HepG2 (cell line): ENCODE results near the gene BCAR3. TPM values are rescaled to one million over a fixed set of nuclear protein-coding genes. Genes with fewer than 3 reads are reported as not detected.

Experiments
- ATAC-seq: fragments of 200-7000 bp; cut with Tn5 transposase; 3 replicates; pipeline ENCODE4 v1.9.1; 2020; ENCODE audit warnings: mild to moderate bottlenecking, moderate library complexity
- BruUV-seq: library from RNA; stranded (reverse); fragments of 400-500 nt; replicated peaks from 2 replicates; lab custom pipeline; 2021; lab: Mats Ljungman, UMichigan
- CTCF ChIA-PET: fragments of 300-600 bp; formaldehyde crosslinking; extraction: SDS; loops from one replicate; lab custom pipeline; 2021; ENCODE audit warnings: low total read pairs, inconsistent platforms, low intra/inter-chr PET ratio; lab: Yijun Ruan, JAX
- POLR2A ChIA-PET: fragments of 350-600 bp; sonication (Branson Sonifier 250); formaldehyde crosslinking; loops from one replicate; lab custom pipeline; 2020; ENCODE audit warnings: antibody characterized with exemption, inconsistent platforms; lab: Yijun Ruan, JAX
- DNase-seq: peaks from one replicate; pipeline ENCODE4 v3.0.0-alpha.2; 2015; ENCODE audit warnings: low spot score
- FAIRE-seq: peaks from 3 replicates; lab custom pipeline; 2011; peaks lifted over from hg19 to GRCh38; lab: Jason Lieb, UNC
- H2AFZ ChIP-seq: one replicate; pipeline ENCODE4 v1.6.1; 2011; ENCODE audit warnings: low read length, inconsistent platforms
- H3K27ac ChIP-seq: fragments of 300-600 bp; 3 replicates; pipeline ENCODE4 v1.8.0; 2011; ENCODE audit warnings: mixed run types, mild to moderate bottlenecking, mixed read lengths, low read length, inconsistent platforms; ENCODE audit not compliant: insufficient read depth; ENCODE audit errors: extremely low read length
- H3K27me3 ChIP-seq, 2 experiments: fragments of 200-600 bp in 1 of 2; 2 replicates in 1 of 2; 3 replicates in 1 of 2; pipeline versions ENCODE4 v1.6.0 to v1.8.0; 2011; ENCODE audit warnings: low read length in 2 of 2, mild to moderate bottlenecking in 2 of 2, moderate library complexity in 2 of 2, inconsistent platforms in 1 of 2; ENCODE audit not compliant: insufficient read depth in 2 of 2, control insufficient read depth in 1 of 2
- H3K36me3 ChIP-seq, 2 experiments: fragments of 200-600 bp in 1 of 2; replicated peaks in 1 of 2; 2 replicates in 1 of 2; 3 replicates in 1 of 2; pipeline versions ENCODE4 v1.5.1 to v1.8.0; 2011; ENCODE audit warnings: low read length in 2 of 2, inconsistent platforms in 1 of 2; ENCODE audit not compliant: insufficient read depth in 2 of 2, control insufficient read depth in 1 of 2
- H3K4me1 ChIP-seq: 2 replicates; pipeline ENCODE4 v1.5.1; 2012; ENCODE audit warnings: low read length, inconsistent platforms; ENCODE audit not compliant: insufficient read depth
- H3K4me2 ChIP-seq: 2 replicates; pipeline ENCODE4 v1.6.0; 2011; ENCODE audit warnings: low read depth, low read length, inconsistent platforms
- H3K4me3 ChIP-seq, 3 experiments: fragments of 200-600 bp in 1 of 3; sonication (generic), shearing (Covaris generic) in 1 of 3; replicated peaks in 1 of 3; 2 replicates each; pipeline ENCODE4 v1.5.1; 2011 to 2016; ENCODE audit warnings: low read length in 3 of 3, inconsistent platforms in 2 of 3, low read depth in 2 of 3, mild to moderate bottlenecking in 2 of 3, control low read depth in 1 of 3, mixed read lengths in 1 of 3; ENCODE audit not compliant: insufficient read depth in 1 of 3
- H3K79me2 ChIP-seq: one replicate; pipeline ENCODE4 v1.6.1; 2011; ENCODE audit warnings: low read length, inconsistent platforms; ENCODE audit not compliant: insufficient read depth
- H3K9ac ChIP-seq: 2 replicates; pipeline ENCODE4 v1.6.0; 2011; ENCODE audit warnings: mild to moderate bottlenecking, low read depth, low read length, inconsistent platforms; ENCODE audit not compliant: insufficient read depth
- H3K9me3 ChIP-seq: 2 replicates; pipeline ENCODE4 v1.5.1; 2012; ENCODE audit warnings: mild to moderate bottlenecking, low read length
- H4K20me1 ChIP-seq: 2 replicates; pipeline ENCODE4 v1.6.0; 2011; ENCODE audit warnings: inconsistent platforms, mild to moderate bottlenecking, low read length, moderate library complexity; ENCODE audit not compliant: insufficient read depth
- BATF2 ChIP-seq: sonication (generic); formaldehyde crosslinking; IDR thresholded peaks from 2 replicates; pipeline ENCODE4 v1.8.0; 2022; ENCODE audit warnings: mild to moderate bottlenecking, missing genetic modification reagents, moderate library complexity
- CCDC6 ChIP-seq: sonication (generic); formaldehyde crosslinking; IDR thresholded peaks from 2 replicates; pipeline ENCODE4 v1.8.1; 2022; ENCODE audit warnings: mild to moderate bottlenecking, missing genetic modification reagents, moderate library complexity
- CHD4 ChIP-seq: fragments of 200-600 bp; sonication (generic); IDR thresholded peaks from 2 replicates; pipeline ENCODE4 v1.7.0; 2017; ENCODE audit warnings: mild to moderate bottlenecking, low read length, borderline replicate concordance
- GPN1 ChIP-seq: sonication (generic); formaldehyde crosslinking; IDR thresholded peaks from 2 replicates; pipeline ENCODE4 v1.5.1; 2020; ENCODE audit warnings: missing genetic modification reagents, borderline replicate concordance
- HIVEP1 ChIP-seq: sonication (generic); formaldehyde crosslinking; IDR thresholded peaks from 2 replicates; pipeline ENCODE4 v1.4.0; 2020; ENCODE audit warnings: mild to moderate bottlenecking, missing genetic modification reagents
- PRMT3 ChIP-seq: sonication (generic); formaldehyde crosslinking; IDR thresholded peaks from 2 replicates; pipeline ENCODE4 v1.8.1; 2022; ENCODE audit warnings: low read depth, mild to moderate bottlenecking, moderate library complexity, missing genetic modification reagents, borderline replicate concordance
- TEAD3 ChIP-seq: optimal IDR thresholded peaks from 2 replicates; pipeline ENCODE3; 2016; ENCODE audit warnings: borderline replicate concordance
- ZNF12 ChIP-seq: sonication (generic); formaldehyde crosslinking; IDR thresholded peaks from 2 replicates; pipeline ENCODE4 v1.5.0; 2020; ENCODE audit warnings: missing genetic modification reagents
- ZNF543 ChIP-seq: sonication (generic); formaldehyde crosslinking; IDR thresholded peaks from 2 replicates; pipeline ENCODE4 v1.4.0; 2020; ENCODE audit warnings: mild to moderate bottlenecking, missing genetic modification reagents
- ZNF549 ChIP-seq: sonication (generic); formaldehyde crosslinking; IDR thresholded peaks from 2 replicates; pipeline ENCODE4 v1.5.0; 2020; ENCODE audit warnings: missing genetic modification reagents
- ZNF770 ChIP-seq: sonication (generic); formaldehyde crosslinking; IDR thresholded peaks from 2 replicates; pipeline ENCODE4 v1.5.0; 2020; ENCODE audit warnings: mild to moderate bottlenecking, missing genetic modification reagents
- WGBS: methylation state at CpG from one replicate; pipeline ENCODE4 v1.1.6; 2017; ENCODE audit warnings: low lambda C conversion rate; 5-methylcytosine and 5-hydroxymethylcytosine counted together
- in situ Hi-C: cut with HindIII; loops from 2 replicates; pipeline ENCODE4 v1.10.0; 2017; ENCODE audit warnings: low pct_unique_long_range_greater_than_20kb; ENCODE audit not compliant: extremely low pct_ligation_motif_present
- intact Hi-C: fragments of 100-400 bp; cut with micrococcal nuclease; formaldehyde crosslinking; loops from one replicate; pipeline ENCODE4 v1.10.0; 2022; ENCODE audit not compliant: unreplicated experiment
- polyA plus RNA-seq, 8 experiments: library from polyadenylated mRNA; depleted of rRNA in 3 of 8; stranded (reverse) in 7 of 8; unstranded in 1 of 8; fragments of >200 nt; fragmentation: Illumina TruSeq in 4 of 8; extraction: Trizol in 4 of 8; gene quantifications; 2 replicates each; pipeline versions ENCODE4 v1.2.1 to v1.2.3, GENCODE V29; 2011 to 2016; ENCODE audit warnings: low read depth in 4 of 8, missing spikeins in 1 of 8, mixed read lengths in 1 of 8; ENCODE audit not compliant: insufficient read depth in 1 of 8
- total RNA-seq, 5 experiments: library from RNA; depleted of rRNA; stranded (reverse); fragments of >200 nt; fragmentation: Illumina TruSeq; extraction: Trizol; gene quantifications; 2 replicates each; pipeline ENCODE4 v1.2.3, GENCODE V29; 2016; ENCODE audit warnings: low read depth in 1 of 5
- TF ChIP-seq, protein P1 (sequence below): IDR thresholded peaks from 2 replicates; pipeline ENCODE4 v1.6.1; 2016; ENCODE audit warnings: mild to moderate bottlenecking, missing biosample characterization, missing genetic modification reagents
- TF ChIP-seq, protein P2 (sequence below): sonication (generic); formaldehyde crosslinking; IDR thresholded peaks from 2 replicates; pipeline ENCODE4 v1.4.0; 2020; ENCODE audit warnings: missing genetic modification reagents

BCAR3 gene
- total and polyA plus RNA-seq, 2 of the 13 experiments (the other 11 are each of a cell fraction or from before 2014, with no cell fraction given) = 3.6 to 4.8 TPM

DNA sequence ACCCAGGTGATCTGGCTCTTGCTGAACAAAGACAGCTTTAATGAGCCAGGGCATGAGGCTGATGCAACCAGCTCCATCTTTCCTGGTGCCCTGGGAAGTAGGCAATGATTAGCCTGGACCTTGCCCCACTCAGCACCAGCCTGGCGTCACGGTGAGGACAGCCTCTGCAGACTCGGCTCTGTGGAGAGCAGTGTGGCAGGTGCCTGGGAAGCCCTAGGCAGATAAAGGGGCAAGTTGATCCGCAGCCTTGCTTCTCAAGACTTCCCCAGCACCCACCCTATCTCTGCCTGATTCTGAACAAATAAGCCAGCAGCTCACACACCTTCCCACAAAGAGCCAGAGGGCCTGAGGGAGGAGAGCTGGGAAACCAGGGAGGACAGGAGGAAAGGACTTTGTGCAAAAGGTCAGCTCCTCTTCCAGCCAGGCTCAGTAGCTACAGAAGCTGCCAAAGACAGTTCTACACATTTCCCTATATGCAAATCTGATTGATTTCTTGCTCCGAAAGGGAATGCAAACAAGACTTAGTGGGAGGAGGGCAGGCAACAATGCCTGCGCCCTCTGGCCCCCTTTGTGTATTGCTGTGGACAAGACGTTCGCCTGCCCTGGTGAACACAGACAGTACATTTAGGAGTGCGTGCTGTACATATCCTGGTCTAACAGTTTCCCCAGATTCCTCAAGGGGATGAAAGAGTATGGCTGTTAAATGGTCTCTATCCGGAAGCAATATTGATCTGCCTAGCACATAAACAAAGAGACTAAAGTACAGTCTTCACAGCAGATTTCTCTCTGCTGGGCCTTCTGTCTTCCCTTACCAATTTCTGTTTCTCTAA, 63.8 kb downstream of the BCAR3 start (continued):
- TF ChIP-seq ZNF770 (CRISPR knock-in tag) = 0 out of 2 replicates have a peak, but pooled peaks have one; percentile 56
- TF ChIP-seq, protein P1, sequence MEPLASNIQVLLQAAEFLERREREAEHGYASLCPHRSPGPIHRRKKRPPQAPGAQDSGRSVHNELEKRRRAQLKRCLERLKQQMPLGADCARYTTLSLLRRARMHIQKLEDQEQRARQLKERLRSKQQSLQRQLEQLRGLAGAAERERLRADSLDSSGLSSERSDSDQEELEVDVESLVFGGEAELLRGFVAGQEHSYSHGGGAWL (CRISPR knock-in tag) = no peak; the same call in none of the 2 replicates
- TF ChIP-seq ZNF12 = peak; percentile 38
- TF ChIP-seq TEAD3 (CRISPR knock-in tag) = peak; percentile 84
- TF ChIP-seq GPN1 (CRISPR knock-in tag) = no peak

DNA sequence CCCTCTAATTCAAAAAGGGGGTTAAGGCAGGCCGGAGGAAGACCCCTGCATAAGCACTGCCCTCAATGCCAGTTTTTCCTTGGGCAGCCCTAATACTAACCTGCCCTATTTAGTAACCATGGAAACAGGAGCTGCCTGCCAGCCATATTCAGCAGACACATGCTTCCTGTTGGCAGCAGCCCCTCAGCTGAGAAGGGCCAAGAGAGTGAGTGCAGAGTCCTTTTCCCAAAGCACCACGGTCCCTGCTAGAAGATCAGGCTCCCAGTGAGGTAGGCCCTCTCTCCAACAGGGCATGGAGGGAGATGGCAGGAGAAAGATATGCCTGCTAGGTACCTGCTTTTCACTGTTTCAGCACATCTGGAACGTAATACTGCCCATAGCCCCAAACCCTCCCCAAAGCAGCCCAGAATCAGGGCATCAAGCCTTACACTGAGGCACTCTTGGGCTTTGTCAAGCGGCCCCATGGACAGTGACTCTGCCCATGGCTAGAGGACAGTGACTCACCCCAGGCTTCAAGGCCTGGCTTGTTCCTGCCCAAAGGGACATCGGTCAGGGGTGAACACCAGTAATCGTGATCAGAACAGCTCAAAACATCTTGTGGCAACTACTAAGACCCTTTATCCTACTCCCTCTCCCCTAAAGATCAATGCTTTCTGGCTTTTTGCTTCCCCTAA, 64.5 kb downstream of the BCAR3 start:
- H2AFZ ChIP-seq = no peak overlapping the region
- intact Hi-C loops = loop anchor here (1.0 to 5.0 kb wide), 3 partner anchors 25 to 270 kb away; partner anchors contain the start of gene DR1
- peak overlapping the region in 1 of 3 experiments; percentile 62; a peak in 2 of 6 replicates for H3K4me3 ChIP-seq
- FAIRE-seq (no peak), ATAC-seq (peak; percentile 71), DNase-seq (peak; percentile 46)
- CTCF ChIA-PET = no interaction called here
- peak overlapping the region; percentile 91 for H3K9ac ChIP-seq
- no peaks in the 10 kb centered on the region for H4K20me1 ChIP-seq
- H3K36me3 ChIP-seq = no peaks in the 10 kb centered on the region
- TSS peak; percentile 84 for BruUV-seq
- peaks cover 100% of the 10 kb centered on the region for H3K4me1 ChIP-seq
- H3K27ac ChIP-seq = peak overlapping the region; percentile 100
- H3K27me3 ChIP-seq = no peaks in the 10 kb centered on the region
- H3K9me3 ChIP-seq = no peaks in the 10 kb centered on the region
- POLR2A ChIA-PET = interaction anchor here (0.6 to 9.3 kb wide), 37 partner anchors 9 to 1214 kb away, joined by 3 to 214 read pairs (median 7); partner anchors contain the start of genes BCAR3, DNTTIP2, DR1 and FNBP1L
- in situ Hi-C loops = loop anchor here (5.0 kb wide), 1 partner anchor 170 kb away; the partner anchor contains the start of gene FNBP1L
- WGBS = 26% methylated on average over 4 of the region's 6 CpGs
- H3K79me2 ChIP-seq = peaks cover 7% of the 10 kb centered on the region
- peak overlapping the region; percentile 89 for H3K4me2 ChIP-seq
- TF ChIP-seq, protein P2, sequence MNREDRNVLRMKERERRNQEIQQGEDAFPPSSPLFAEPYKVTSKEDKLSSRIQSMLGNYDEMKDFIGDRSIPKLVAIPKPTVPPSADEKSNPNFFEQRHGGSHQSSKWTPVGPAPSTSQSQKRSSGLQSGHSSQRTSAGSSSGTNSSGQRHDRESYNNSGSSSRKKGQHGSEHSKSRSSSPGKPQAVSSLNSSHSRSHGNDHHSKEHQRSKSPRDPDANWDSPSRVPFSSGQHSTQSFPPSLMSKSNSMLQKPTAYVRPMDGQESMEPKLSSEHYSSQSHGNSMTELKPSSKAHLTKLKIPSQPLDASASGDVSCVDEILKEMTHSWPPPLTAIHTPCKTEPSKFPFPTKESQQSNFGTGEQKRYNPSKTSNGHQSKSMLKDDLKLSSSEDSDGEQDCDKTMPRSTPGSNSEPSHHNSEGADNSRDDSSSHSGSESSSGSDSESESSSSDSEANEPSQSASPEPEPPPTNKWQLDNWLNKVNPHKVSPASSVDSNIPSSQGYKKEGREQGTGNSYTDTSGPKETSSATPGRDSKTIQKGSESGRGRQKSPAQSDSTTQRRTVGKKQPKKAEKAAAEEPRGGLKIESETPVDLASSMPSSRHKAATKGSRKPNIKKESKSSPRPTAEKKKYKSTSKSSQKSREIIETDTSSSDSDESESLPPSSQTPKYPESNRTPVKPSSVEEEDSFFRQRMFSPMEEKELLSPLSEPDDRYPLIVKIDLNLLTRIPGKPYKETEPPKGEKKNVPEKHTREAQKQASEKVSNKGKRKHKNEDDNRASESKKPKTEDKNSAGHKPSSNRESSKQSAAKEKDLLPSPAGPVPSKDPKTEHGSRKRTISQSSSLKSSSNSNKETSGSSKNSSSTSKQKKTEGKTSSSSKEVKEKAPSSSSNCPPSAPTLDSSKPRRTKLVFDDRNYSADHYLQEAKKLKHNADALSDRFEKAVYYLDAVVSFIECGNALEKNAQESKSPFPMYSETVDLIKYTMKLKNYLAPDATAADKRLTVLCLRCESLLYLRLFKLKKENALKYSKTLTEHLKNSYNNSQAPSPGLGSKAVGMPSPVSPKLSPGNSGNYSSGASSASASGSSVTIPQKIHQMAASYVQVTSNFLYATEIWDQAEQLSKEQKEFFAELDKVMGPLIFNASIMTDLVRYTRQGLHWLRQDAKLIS (CRISPR knock-in tag) = peak; percentile 77; the same call in 1 of the 2 replicates
- TF ChIP-seq BATF2 (no peak), ZNF543 (0 out of 2 replicates have a peak, but pooled peaks have one; percentile 4), PRMT3 (CRISPR knock-in tag) (0 out of 2 replicates have a peak, but pooled peaks have one; percentile 13), CHD4 (peak; percentile 13; the same call in 1 of the 2 replicates), ZNF549 (CRISPR knock-in tag) (no peak), HIVEP1 (CRISPR knock-in tag) (0 out of 2 replicates have a peak, but pooled peaks have one; percentile 2), CCDC6 (CRISPR knock-in tag) (no peak)
